ENCODE results near the gene POMGNT1.

DNA sequence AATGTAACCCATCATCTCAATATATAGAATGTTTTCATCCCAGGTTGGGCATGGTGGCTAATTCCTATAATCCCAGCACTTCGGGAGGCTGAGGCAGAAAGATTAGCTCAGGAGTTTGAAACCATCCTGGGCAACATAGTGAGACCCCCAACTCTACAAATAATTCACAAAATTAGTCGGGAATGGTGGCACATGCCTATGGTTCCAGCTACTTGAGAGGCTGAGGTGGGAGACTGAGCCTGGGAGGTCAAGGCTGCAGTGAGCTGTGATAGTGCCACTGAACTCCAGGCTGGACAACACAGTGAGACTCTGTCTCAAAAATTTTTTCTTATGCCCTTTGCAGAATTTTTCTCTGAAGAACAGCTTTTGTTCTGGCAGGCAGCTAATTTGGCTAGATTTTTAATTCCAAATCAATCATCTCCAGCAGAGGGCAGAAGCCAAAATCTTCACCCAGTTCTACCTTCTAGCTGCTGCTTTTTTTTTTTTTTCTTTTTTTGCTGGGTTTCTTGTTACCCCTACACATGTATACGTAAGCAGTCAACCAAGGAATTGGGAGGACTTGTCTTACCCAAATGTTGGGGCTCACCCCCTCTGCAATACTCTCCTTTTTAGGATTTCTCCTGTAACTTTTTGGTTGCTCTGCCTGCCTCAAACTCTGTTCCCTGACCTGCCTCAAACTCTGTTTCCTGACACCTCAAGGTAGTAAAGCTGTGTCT, 46.6 kb upstream of the POMGNT1 start:
- TF ChIP-seq POLR2A (IDR thresholded peaks at IDR 0.05; ENCODE audit: low read depth, low read length) (no peak), POLR2AphosphoS5 (IDR thresholded peaks at IDR 0.05; ENCODE audit: low read depth, low read length) (no peak), POU2F2 (IDR thresholded peaks at IDR 0.05; ENCODE audit: low read depth, low read length) (no peak), TAF1 (IDR thresholded peaks at IDR 0.05; ENCODE audit: low read depth, low read length) (no peak)
